OCI-LY1 (cell line): ENCODE measurements around the gene CREB5.

Source experiments
- H2AFZ ChIP-seq: fragments of 200-600 bp; sonication (generic), shearing (Covaris generic); 2 replicates; pipeline ENCODE4 v1.6.0; 2014; ENCODE audit warnings: antibody characterized with exemption, mild to moderate bottlenecking, low read length
- H3F3A ChIP-seq: fragments of 200-600 bp; sonication (generic), shearing (Covaris generic); 2 replicates; pipeline ENCODE4 v1.6.0; 2014; ENCODE audit warnings: mild to moderate bottlenecking, antibody characterized with exemption, low read length, moderate library complexity; ENCODE audit not compliant: insufficient read depth
- H3K27ac ChIP-seq: fragments of 200-600 bp; sonication (generic); 2 replicates; pipeline ENCODE4 v1.5.1; 2014; ENCODE audit warnings: low read length, mixed run types, mild to moderate bottlenecking, low read depth; ENCODE audit not compliant: poor library complexity, severe bottlenecking
- H3K27me3 ChIP-seq: fragments of 200-600 bp; sonication (generic); 2 replicates; pipeline ENCODE4 v1.6.0; 2014; ENCODE audit warnings: antibody characterized with exemption, mild to moderate bottlenecking, low read length, moderate library complexity; ENCODE audit not compliant: insufficient read depth
- H3K36me3 ChIP-seq: fragments of 200-600 bp; sonication (generic); 2 replicates; pipeline ENCODE4 v1.6.1; 2014; ENCODE audit warnings: mild to moderate bottlenecking, antibody characterized with exemption, low read length, moderate library complexity, mixed read lengths; ENCODE audit not compliant: insufficient read depth
- H3K4me1 ChIP-seq: fragments of 200-600 bp; sonication (generic); 2 replicates; pipeline ENCODE4 v1.5.1; 2014; ENCODE audit warnings: mild to moderate bottlenecking, low read length, moderate library complexity; ENCODE audit not compliant: insufficient read depth, severe bottlenecking
- H3K4me2 ChIP-seq: fragments of 200-600 bp; sonication (generic), shearing (Covaris generic); 2 replicates; pipeline ENCODE4 v1.6.1; 2014; ENCODE audit warnings: low read length
- H3K4me3 ChIP-seq: fragments of 200-600 bp; sonication (generic); 2 replicates; pipeline ENCODE4 v1.5.1; 2014; ENCODE audit warnings: low read length, low read depth, mild to moderate bottlenecking, mixed read lengths; ENCODE audit not compliant: poor library complexity, severe bottlenecking
- H3K79me2 ChIP-seq: fragments of 200-600 bp; shearing (Covaris generic); 2 replicates; pipeline ENCODE4 v1.6.1; 2016; ENCODE audit warnings: mixed run types, low read length, mixed read lengths; ENCODE audit not compliant: insufficient read depth
- H3K9ac ChIP-seq: fragments of 200-600 bp; sonication (generic), shearing (Covaris generic); 2 replicates; pipeline ENCODE4 v1.6.1; 2014; ENCODE audit warnings: mild to moderate bottlenecking, low read length, mixed read lengths
- H3K9me2 ChIP-seq: fragments of 200-600 bp; sonication (generic), shearing (Covaris generic); 2 replicates; pipeline ENCODE4 v1.6.1; 2014; ENCODE audit warnings: low read depth, mild to moderate bottlenecking, low read length, mixed read lengths
- H3K9me3 ChIP-seq: fragments of 200-600 bp; shearing (Covaris generic); 2 replicates; pipeline ENCODE4 v1.6.1; 2014; ENCODE audit warnings: low read length, mixed read lengths
- H4K20me1 ChIP-seq: fragments of 200-600 bp; sonication (generic), shearing (Covaris generic); 2 replicates; pipeline ENCODE4 v1.6.0; 2016; ENCODE audit warnings: mild to moderate bottlenecking, low read length; ENCODE audit not compliant: insufficient read depth
- CTCF ChIP-seq: fragments of 200-600 bp; sonication (generic), shearing (Covaris generic); IDR thresholded peaks from 2 replicates; pipeline ENCODE4 v1.5.1; 2017; ENCODE audit warnings: mild to moderate bottlenecking, antibody characterized with exemption, low read length, moderate library complexity, mixed read lengths
- EZH2 ChIP-seq: fragments of 200-600 bp; sonication (generic), shearing (Covaris generic); IDR thresholded peaks from 2 replicates; pipeline ENCODE4 v1.8.0; 2017; ENCODE audit warnings: borderline replicate concordance, mixed run types, mild to moderate bottlenecking, antibody characterized with exemption, low read length, moderate library complexity, mixed read lengths

The CREB5 gene

GRCh38 chr7:28576656-28577055 is 164.3 kb downstream of the CREB5 start:
- H3K36me3 ChIP-seq: peaks cover 56% of the 10 kb centered on the region
- peak overlapping the region; percentile 98 for H3K27ac ChIP-seq
- no peaks in the 10 kb centered on the region for H3K9me2 ChIP-seq
- H4K20me1 ChIP-seq: no peaks in the 10 kb centered on the region
- peaks cover 29% of the 10 kb centered on the region for H3K79me2 ChIP-seq
- peaks cover 98% of the 10 kb centered on the region for H3K4me1 ChIP-seq
- H3K9ac ChIP-seq: no peak overlapping the region
- no peak overlapping the region; the same call in 1 of the 2 replicates for H3K4me2 ChIP-seq
- no peak for TF ChIP-seq CTCF
- no peak for TF ChIP-seq EZH2
- no peaks in the 10 kb centered on the region for H3K9me3 ChIP-seq
- H2AFZ ChIP-seq: no peak overlapping the region
- H3F3A ChIP-seq: peaks cover 19% of the 10 kb centered on the region
- H3K4me3 ChIP-seq: no peak overlapping the region
- H3K27me3 ChIP-seq: no peaks in the 10 kb centered on the region

GRCh38 chr7:28579571-28579970 is 167.3 kb downstream of the CREB5 start:
- H4K20me1 ChIP-seq: no peaks in the 10 kb centered on the region
- no peak overlapping the region for H3K9ac ChIP-seq
- H2AFZ ChIP-seq: no peak overlapping the region
- no peak overlapping the region for H3K4me3 ChIP-seq
- H3K9me2 ChIP-seq: no peaks in the 10 kb centered on the region
- H3K4me2 ChIP-seq: no peak overlapping the region
- peaks cover 23% of the 10 kb centered on the region for H3K79me2 ChIP-seq
- H3K27ac ChIP-seq: no peak overlapping the region
- H3F3A ChIP-seq: no peaks in the 10 kb centered on the region
- H3K27me3 ChIP-seq: no peaks in the 10 kb centered on the region
- H3K36me3 ChIP-seq: peaks cover 72% of the 10 kb centered on the region
- peaks cover 90% of the 10 kb centered on the region for H3K4me1 ChIP-seq
- no peaks in the 10 kb centered on the region for H3K9me3 ChIP-seq
- TF ChIP-seq CTCF: no peak
- TF ChIP-seq EZH2: no peak

GRCh38 chr7:28580665-28581064 is 168.3 kb downstream of the CREB5 start:
- Histone ChIP-seq H3K9ac (no peak overlapping the region), H3K79me2 (peaks cover 24% of the 10 kb centered on the region), H3K9me2 (no peaks in the 10 kb centered on the region), H3F3A (no peaks in the 10 kb centered on the region), H3K4me1 (peaks cover 90% of the 10 kb centered on the region), H4K20me1 (no peaks in the 10 kb centered on the region), H3K27ac (peak overlapping the region; percentile 16), H3K4me2 (no peak overlapping the region), H3K27me3 (no peaks in the 10 kb centered on the region), H3K36me3 (peaks cover 72% of the 10 kb centered on the region), H2AFZ (no peak overlapping the region), H3K4me3 (no peak overlapping the region), H3K9me3 (no peaks in the 10 kb centered on the region)
- no peak for TF ChIP-seq CTCF
- TF ChIP-seq EZH2: no peak
